GM12875 (cell line): ENCODE measurements around the gene ITGA3.
A peak's percentile ranks its signal among the peaks of the same experiment; 100 is the strongest.

ENCODE experiments used
- H3K4me3 ChIP-seq: one replicate; pipeline ENCODE4 v1.5.1; 2011; ENCODE audit warnings: low read depth, low read length, control low read depth
- CTCF ChIP-seq: IDR thresholded peaks from 2 replicates; pipeline ENCODE4 v1.5.1; 2011; ENCODE audit warnings: low read depth, mild to moderate bottlenecking, control low read depth, inconsistent platforms, low read length, moderate library complexity, borderline replicate concordance; ENCODE audit not compliant: insufficient read depth

ITGA3 gene

GRCh38 chr17:50094243-50094752 is 38.4 kb downstream of the ITGA3 start:
- TF ChIP-seq CTCF = peak; percentile 78

DNA sequence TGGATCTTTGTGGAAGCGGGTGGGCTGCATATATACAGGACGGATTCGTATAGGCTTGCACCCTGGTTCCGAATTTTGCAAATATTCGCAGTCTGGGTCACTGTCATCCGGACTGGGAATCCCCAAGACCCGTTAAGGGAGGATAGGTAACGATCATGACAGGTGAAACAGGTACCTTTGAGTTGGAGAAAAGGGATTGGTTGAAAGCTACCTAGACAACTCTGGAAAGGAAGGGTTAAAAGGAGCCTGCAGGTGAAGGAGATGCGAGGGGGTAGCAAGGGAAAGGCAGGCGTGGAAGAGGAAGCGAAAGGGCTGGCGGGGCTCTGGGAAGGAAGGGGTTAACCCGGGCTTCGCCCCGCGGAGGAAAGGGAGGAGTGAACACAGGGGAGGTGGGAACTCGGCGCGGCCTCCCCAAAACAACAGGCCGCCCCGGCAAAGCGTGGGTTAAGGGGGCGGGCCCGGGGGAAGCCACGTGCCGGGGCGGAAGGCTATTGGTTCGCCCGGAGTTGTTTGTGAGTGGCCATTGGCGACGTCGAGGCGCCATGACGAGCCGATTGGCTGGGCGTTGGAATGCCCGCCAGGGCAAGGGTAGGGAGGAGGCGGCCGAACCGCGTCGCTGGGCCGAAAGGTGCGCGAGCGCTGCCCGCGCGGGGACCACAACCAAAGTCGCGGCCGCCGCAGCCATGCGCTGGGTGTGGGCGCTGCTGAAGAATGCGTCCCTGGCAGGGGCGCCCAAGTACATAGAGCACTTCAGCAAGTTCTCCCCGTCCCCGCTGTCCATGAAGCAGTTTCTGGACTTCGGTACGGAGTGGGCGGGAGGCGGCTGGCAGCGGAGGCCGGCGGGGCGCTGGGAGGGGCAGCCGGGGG is 39.1 kb downstream of the ITGA3 start, which contains the start of gene PDK2:
Gene PDK2, plus strand, starts transcription at position 599 of the 867 bp plus-strand sequence. Its CDS starts 85 bp downstream, at position 684.
- no peak for TF ChIP-seq CTCF
- H3K4me3 ChIP-seq = peak within 1 kb of the TSS; percentile 67

More at GRCh38 chr17:50094243-50094752, 38.4 kb downstream of the ITGA3 start:
- H3K4me3 ChIP-seq = peak overlapping the region; percentile 43

- TF ChIP-seq CTCF = no peak
- peak overlapping the region; percentile 67 for H3K4me3 ChIP-seq
Measured at GRCh38 chr17:50095626-50096037, 39.7 kb downstream of the ITGA3 start.

- H3K4me3 ChIP-seq = no peak overlapping the region
- TF ChIP-seq CTCF = no peak
Measured at GRCh38 chr17:50096092-50096491, 40.2 kb downstream of the ITGA3 start.

- TF ChIP-seq CTCF = no peak
- H3K4me3 ChIP-seq = no peak overlapping the region
Measured at GRCh38 chr17:50096758-50097157, 40.8 kb downstream of the ITGA3 start.

DNA sequence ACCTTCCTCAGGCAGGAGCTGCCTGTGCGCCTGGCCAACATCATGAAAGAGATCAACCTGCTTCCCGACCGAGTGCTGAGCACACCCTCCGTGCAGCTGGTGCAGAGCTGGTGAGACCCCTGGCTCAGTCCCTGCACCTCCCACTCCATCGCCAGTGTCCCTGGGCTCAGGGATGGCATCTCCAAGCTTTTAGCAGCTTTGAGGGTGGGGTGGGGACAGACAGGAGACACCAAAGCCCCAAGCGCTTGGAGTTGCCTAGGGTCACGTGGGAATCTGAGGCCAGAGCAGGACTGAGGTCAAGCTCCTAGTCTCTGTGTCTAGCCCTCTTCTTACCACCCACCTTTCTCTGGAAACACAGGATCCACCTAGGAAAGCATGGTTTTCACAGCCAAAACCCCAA is 41.5 kb downstream of the ITGA3 start:
- TF ChIP-seq CTCF = no peak
- H3K4me3 ChIP-seq = no peak overlapping the region

DNA sequence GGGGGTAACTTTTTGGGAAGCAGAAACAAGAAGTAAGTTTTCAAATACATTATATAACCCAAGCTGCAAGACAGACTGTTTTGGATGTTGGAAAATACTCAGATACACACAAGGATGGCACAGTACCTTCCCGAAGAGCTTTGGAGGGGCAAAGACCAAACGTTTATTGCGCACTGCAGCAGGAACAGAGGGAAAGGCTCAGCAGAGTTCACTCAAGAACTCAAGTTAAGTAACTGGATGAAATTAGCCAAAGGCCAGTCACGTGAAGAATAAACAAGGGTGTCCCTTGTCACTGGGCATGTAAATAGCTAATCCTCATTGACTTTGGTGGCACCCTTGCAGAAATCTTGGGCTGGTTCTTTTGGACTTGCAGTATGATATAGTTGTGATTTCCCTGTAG is 42.0 kb downstream of the ITGA3 start:
- TF ChIP-seq CTCF = no peak
- H3K4me3 ChIP-seq = no peak overlapping the region
